Parathyroid adenoma (tissue), 2 donors: ENCODE data around the gene SPTBN1.

ENCODE experiments used
- H2AFZ ChIP-seq: fragments of 300-600 bp; sonication (generic); one replicate; pipeline ENCODE4 v1.7.0; 2017; ENCODE audit warnings: antibody characterized with exemption, mild to moderate bottlenecking
- H3K27ac ChIP-seq: fragments of 300-600 bp; sonication (generic); one replicate; pipeline ENCODE4 v1.7.0; 2017
- H3K27me3 ChIP-seq: fragments of 300-600 bp; sonication (generic); one replicate; pipeline ENCODE4 v1.7.0; 2017; ENCODE audit warnings: low read length; ENCODE audit not compliant: control insufficient read depth, insufficient read depth
- H3K36me3 ChIP-seq: fragments of 300-600 bp; sonication (generic); one replicate; pipeline ENCODE4 v1.7.0; 2017; ENCODE audit warnings: low read length; ENCODE audit not compliant: control insufficient read depth, insufficient read depth
- H3K4me1 ChIP-seq: fragments of 300-600 bp; sonication (generic); one replicate; pipeline ENCODE4 v1.7.0; 2017; ENCODE audit warnings: control low read depth
- H3K4me2 ChIP-seq: fragments of 300-600 bp; sonication (generic); one replicate; pipeline ENCODE4 v1.7.0; 2017; ENCODE audit warnings: low read length
- H3K4me3 ChIP-seq: fragments of 300-600 bp; sonication (generic); one replicate; pipeline ENCODE4 v1.7.0; 2017; ENCODE audit warnings: low read depth, low read length
- H3K79me2 ChIP-seq: fragments of 300-600 bp; sonication (generic); one replicate; pipeline ENCODE4 v1.7.0; 2017; ENCODE audit warnings: control low read depth
- H3K9ac ChIP-seq: fragments of 300-600 bp; sonication (generic); one replicate; pipeline ENCODE4 v1.7.0; 2017; ENCODE audit warnings: mild to moderate bottlenecking
- H3K9me3 ChIP-seq: fragments of 300-600 bp; sonication (generic); one replicate; pipeline ENCODE4 v1.7.0; 2017; ENCODE audit warnings: low read length; ENCODE audit not compliant: control insufficient read depth
- TF ChIP-seq, protein P1 (sequence below): fragments of 300-600 bp; sonication (generic); IDR thresholded peaks from one replicate; pipeline ENCODE4 v1.7.0; 2017; ENCODE audit warnings: antibody characterized with exemption, mild to moderate bottlenecking
- donor health status: primary hyperparathyroidism.

The SPTBN1 gene

DNA sequence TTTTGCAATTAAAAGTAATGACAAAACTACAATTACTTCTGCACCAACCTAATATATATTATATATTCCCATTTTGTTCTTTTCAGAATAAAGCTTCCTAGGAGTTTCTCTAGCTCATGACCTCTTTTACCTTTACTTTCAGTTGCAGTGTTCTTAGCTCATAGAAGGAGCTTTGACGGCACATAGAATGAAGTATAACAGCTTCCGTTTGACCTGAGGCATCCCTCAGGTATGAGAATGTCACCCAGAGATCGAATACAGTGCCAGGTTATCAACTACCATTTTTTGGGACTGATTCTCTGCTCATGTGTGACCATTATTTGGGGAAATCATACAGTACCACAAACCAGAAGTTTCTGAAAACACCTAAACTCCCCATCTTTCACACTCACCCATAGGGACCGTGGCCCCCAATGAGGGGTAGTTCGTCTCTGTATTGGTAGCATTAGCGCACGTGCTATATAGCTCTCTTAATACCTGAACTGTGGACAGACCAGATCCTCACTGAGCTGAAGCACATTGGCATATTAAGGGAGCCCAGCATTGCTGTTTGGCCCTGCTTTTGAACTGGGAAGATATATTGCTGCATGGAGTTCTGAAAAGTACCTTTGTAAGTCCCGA is 123.0 kb downstream of the SPTBN1 start:
- Histone ChIP-seq H3K9ac (no peak overlapping the region), H3K79me2 (peaks cover 72% of the 10 kb centered on the region), H3K4me2 (no peak overlapping the region), H2AFZ (no peak overlapping the region), H3K27ac (no peak overlapping the region), H3K4me3 (no peak overlapping the region), H3K9me3 (no peaks in the 10 kb centered on the region), H3K27me3 (no peaks in the 10 kb centered on the region), H3K36me3 (no peaks in the 10 kb centered on the region), H3K4me1 (peaks cover 44% of the 10 kb centered on the region)
- TF ChIP-seq, protein P1, sequence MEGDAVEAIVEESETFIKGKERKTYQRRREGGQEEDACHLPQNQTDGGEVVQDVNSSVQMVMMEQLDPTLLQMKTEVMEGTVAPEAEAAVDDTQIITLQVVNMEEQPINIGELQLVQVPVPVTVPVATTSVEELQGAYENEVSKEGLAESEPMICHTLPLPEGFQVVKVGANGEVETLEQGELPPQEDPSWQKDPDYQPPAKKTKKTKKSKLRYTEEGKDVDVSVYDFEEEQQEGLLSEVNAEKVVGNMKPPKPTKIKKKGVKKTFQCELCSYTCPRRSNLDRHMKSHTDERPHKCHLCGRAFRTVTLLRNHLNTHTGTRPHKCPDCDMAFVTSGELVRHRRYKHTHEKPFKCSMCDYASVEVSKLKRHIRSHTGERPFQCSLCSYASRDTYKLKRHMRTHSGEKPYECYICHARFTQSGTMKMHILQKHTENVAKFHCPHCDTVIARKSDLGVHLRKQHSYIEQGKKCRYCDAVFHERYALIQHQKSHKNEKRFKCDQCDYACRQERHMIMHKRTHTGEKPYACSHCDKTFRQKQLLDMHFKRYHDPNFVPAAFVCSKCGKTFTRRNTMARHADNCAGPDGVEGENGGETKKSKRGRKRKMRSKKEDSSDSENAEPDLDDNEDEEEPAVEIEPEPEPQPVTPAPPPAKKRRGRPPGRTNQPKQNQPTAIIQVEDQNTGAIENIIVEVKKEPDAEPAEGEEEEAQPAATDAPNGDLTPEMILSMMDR = no peak

DNA sequence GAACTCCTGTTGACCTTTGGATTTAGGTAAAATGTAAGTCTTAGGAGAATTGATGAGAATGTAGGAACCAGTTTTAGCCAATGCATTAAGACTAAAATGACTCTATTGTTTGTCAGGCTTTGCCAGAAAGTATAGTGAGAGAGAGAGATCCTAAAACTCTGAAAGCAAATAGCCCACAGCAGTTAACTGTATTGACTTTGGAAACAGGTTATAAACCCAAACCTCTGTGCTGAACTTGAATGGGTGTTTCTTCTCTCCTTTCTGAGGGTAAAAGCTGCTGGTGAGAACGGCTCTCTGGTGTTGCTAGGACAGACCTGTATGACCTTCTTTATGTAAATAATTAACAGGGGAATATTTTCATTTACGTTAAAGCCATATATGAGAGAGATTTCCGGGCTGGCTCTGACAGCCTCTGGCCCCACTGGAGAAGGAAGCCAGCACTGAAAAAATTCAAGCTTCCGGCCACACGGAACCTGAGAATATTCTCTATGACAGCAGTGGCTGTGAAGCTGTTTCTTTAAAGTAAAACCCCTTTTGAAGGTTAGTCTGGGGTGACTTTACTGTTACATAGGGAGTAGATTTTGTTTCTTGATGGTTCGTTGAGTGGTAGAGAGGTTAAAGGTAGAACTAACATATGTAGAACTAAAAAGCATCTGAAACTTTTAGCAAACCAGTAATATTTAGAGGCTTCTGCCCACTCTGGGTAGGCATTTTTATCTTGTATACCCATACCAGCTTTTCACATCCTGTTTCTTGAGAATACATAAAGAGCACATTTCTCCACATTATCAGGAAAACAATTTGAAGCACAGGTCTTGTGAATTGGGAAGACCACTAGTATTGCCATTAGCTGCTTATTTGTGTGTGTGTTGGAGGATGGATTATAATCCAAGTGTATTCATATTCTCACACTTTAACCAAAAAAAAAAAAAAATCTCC is 123.8 kb downstream of the SPTBN1 start:
- no peak overlapping the region for H3K27ac ChIP-seq

DNA sequence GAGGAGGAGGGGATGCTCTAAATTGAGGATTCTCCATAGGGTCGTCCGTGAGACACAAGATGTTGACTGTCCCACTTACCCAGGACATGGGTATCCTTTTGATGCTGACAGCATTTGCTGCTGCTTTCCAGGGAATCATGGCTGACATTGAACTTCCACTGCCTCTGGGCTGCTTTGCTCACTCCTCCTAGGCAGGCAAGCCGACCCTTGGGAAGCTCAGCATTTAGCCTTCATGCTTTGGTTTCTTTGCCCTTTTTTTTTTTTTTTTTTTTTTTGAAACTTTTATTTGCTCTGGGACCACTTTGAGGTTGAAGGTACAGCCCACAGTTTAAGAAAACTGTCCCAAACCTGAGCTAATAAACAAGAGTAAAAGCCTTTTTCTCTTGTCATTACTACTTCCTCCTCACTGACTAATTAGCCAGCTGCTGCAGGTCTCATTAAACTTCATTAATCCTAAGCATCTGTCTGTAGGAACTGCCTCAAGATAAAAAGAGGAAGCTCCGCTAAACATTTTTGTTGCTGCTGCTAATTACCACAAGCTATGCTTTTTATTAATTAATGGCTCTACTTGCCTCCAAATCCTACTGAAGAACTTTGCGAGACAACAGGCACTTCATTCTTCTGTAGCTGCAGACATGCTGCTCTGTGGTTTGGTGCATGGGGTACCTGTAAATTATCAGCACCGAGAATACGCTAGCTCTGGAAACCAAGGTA is 125.4 kb downstream of the SPTBN1 start:
- Histone ChIP-seq H3K4me2 (no peak overlapping the region), H3K4me1 (peaks cover 35% of the 10 kb centered on the region), H3K27ac (no peak overlapping the region), H2AFZ (no peak overlapping the region), H3K79me2 (peaks cover 78% of the 10 kb centered on the region), H3K9me3 (no peaks in the 10 kb centered on the region), H3K36me3 (no peaks in the 10 kb centered on the region), H3K4me3 (no peak overlapping the region), H3K9ac (no peak overlapping the region), H3K27me3 (no peaks in the 10 kb centered on the region)
- TF ChIP-seq, protein P1 = no peak

More for the DNA sequence above, 123.8 kb downstream of the SPTBN1 start:
- Histone ChIP-seq H3K36me3 (no peaks in the 10 kb centered on the region), H3K4me1 (peaks cover 43% of the 10 kb centered on the region), H3K4me2 (peak overlapping the region; percentile 5), H3K79me2 (peaks cover 77% of the 10 kb centered on the region), H3K9me3 (no peaks in the 10 kb centered on the region), H2AFZ (no peak overlapping the region), H3K4me3 (no peak overlapping the region), H3K27me3 (no peaks in the 10 kb centered on the region), H3K9ac (no peak overlapping the region)
- TF ChIP-seq, protein P1 = no peak

DNA sequence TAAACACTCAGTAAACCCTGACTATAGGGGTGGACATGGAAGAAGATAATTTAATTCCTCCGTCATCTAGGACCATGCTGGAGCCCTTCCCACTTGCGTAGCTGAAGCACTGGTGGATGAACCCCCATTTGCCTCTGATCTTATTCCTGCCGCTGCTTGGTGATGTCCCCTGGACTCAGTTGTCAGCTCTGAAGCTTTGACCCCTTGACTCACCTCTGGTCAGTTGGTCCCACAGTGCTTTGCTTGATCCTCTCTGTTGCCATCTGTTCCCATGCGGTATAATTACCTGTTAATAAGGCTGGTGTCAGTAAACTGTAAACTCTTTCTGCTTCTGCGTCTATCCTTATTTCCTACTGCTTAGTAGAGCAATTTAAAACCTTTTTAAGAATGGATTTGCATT is 126.9 kb downstream of the SPTBN1 start:
- Histone ChIP-seq H3K79me2 (peaks cover 81% of the 10 kb centered on the region), H3K9me3 (no peaks in the 10 kb centered on the region), H3K4me1 (peaks cover 20% of the 10 kb centered on the region), H3K9ac (no peak overlapping the region), H3K27me3 (no peaks in the 10 kb centered on the region), H3K27ac (no peak overlapping the region), H2AFZ (no peak overlapping the region), H3K4me3 (no peak overlapping the region), H3K4me2 (no peak overlapping the region), H3K36me3 (no peaks in the 10 kb centered on the region)
- TF ChIP-seq, protein P1 = no peak
